Stomach (tissue), 4 donors: Measurements from ENCODE around the gene AK4.

Experiments used
- POLR2A ChIP-seq, 4 donors: fragments of 450-650 bp; IDR thresholded peaks; one replicate each; pipeline ENCODE4 v1.6.1; 2016; ENCODE audit warnings: antibody characterized with exemption in 4 of 4, control low read depth in 2 of 4, mild to moderate bottlenecking in 1 of 4, moderate library complexity in 1 of 4
- POLR2AphosphoS5 ChIP-seq, 3 donors: sonication (generic); formaldehyde crosslinking; IDR thresholded peaks; one replicate each; pipeline ENCODE4 v1.6.1; 2016; ENCODE audit warnings: antibody characterized with exemption in 3 of 3

DNA sequence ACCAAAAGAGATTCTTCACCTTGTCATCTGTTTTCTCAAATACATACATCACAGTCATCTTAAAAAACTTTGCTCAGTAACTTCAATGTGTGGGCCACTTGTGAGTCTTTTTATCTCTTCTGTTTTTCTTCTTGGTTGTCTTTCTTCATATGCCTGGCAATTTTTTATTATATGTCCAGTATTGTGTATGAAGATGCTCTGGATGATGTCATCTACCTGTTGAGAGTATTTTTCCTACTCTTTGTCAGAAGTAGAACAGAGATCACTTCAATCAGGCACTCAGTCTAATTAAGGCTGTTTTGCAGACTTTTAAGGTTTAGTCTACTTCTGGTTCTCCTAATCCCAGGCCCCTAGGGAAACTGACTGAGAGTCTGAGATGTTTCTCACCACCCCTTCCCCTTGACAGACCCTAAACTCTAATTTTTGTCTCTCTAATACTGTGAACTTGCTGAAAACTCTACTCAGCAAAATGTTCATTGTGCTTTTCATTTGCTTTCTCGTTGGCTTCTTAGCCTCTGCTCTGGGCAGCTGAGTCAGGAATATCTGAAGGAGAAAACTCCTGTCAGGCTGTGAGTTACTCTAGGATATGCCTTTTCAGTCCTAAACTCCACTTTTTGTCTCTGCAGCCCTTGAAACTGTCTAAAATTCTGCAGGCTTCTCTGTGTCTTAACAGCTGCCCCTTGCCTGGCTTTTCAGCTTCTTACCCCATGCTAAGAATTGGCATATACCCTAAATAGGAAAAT, 128.4 kb downstream of the AK4 start:
- TF ChIP-seq POLR2AphosphoS5 (IDR thresholded peaks at IDR 0.05), result no peak
- TF ChIP-seq POLR2A (IDR thresholded peaks at IDR 0.05), result no peak
